Activated CD8-positive, alpha-beta memory T cell treated with anti-CD3 and anti-CD28 coated beads, Interleukin-2, amount 50 U/mL, for 1 hour (primary cell): ENCODE data around the gene CMBL.
"Not testable (repeated sequence)": the region's sequence is repeated elsewhere in the genome, so short reads cannot be mapped to it uniquely, and the experiment has no call there.

ENCODE experiments used
- DNase-seq: peaks from one replicate; pipeline ENCODE4 v3.0.0-alpha.2; 2020; ENCODE audit errors: extremely low read depth

The CMBL gene

GRCh38 chr5:10307206-10308148, at the start of gene CMBL:
TSS of gene CMBL (minus strand) at chr5:10307902. CDS start at chr5:10290762, 17,140 bp downstream.
- DNase-seq, result no peak

GRCh38 chr5:10355071-10355889, 47.6 kb upstream of the CMBL start:
- DNase-seq, result no peak

GRCh38 chr5:10354048-10354872, 46.6 kb upstream of the CMBL start:
- no peak for DNase-seq

GRCh38 chr5:10353241-10354047, 45.7 kb upstream of the CMBL start, which contains the start of gene MARCHF6:
TSS of gene MARCHF6 (plus strand) at chr5:10353695. CDS start at chr5:10353899, 204 bp downstream.
- DNase-seq, result peak; percentile 87

GRCh38 chr5:10352430-10353240, 44.9 kb upstream of the CMBL start:
- no peak for DNase-seq

GRCh38 chr5:10351919-10352318, 44.2 kb upstream of the CMBL start:
- DNase-seq, result no peak

- no peak for DNase-seq
Measured at GRCh38 chr5:10351199-10351905, 43.6 kb upstream of the CMBL start.

- DNase-seq, result no peak
Measured at GRCh38 chr5:10348258-10348657, 40.6 kb upstream of the CMBL start.

- not testable (repeated sequence) for DNase-seq
Measured at GRCh38 chr5:10344461-10345106, 36.9 kb upstream of the CMBL start.

- no peak for DNase-seq
Measured at GRCh38 chr5:10343486-10343885, 35.8 kb upstream of the CMBL start.

- no peak for DNase-seq
Measured at GRCh38 chr5:10339958-10340357, 32.3 kb upstream of the CMBL start.

GRCh38 chr5:10339058-10339811, 31.5 kb upstream of the CMBL start:
- DNase-seq, result no peak

GRCh38 chr5:10338686-10339057, 31.0 kb upstream of the CMBL start:
- no peak for DNase-seq

- DNase-seq, result no peak
Measured at GRCh38 chr5:10337986-10338385, 30.3 kb upstream of the CMBL start.

GRCh38 chr5:10337107-10337506, 29.4 kb upstream of the CMBL start:
- no peak for DNase-seq

- no peak for DNase-seq
Measured at GRCh38 chr5:10335711-10336470, 28.2 kb upstream of the CMBL start.

- DNase-seq, result no peak
Measured at GRCh38 chr5:10334831-10335230, 27.1 kb upstream of the CMBL start.
